Ecto neural progenitor cell (in vitro differentiated cells): Measurements from ENCODE around the gene IL22.
A peak's percentile ranks its signal among the peaks of the same experiment; 100 is the strongest.

Source experiments
- DNase-seq: peaks from one replicate; pipeline ENCODE4 v3.0.0-alpha.2; 2018; ENCODE audit warnings: low spot score

Gene IL22

GRCh38 chr12:68264158-68264855 is 10.9 kb upstream of the IL22 start:
- DNase-seq, result no peak

GRCh38 chr12:68263366-68263765 is 10.0 kb upstream of the IL22 start:
- no peak for DNase-seq

GRCh38 chr12:68261896-68262295 is 8.5 kb upstream of the IL22 start:
- DNase-seq, result no peak

- DNase-seq, result no peak
These were observed 6.7 kb upstream of the IL22 start for GRCh38 chr12:68260153-68260552.

- no peak for DNase-seq
These were observed 6.0 kb upstream of the IL22 start for GRCh38 chr12:68259318-68259940.

- DNase-seq, result no peak
These were observed 1.3 kb downstream of the IL22 start for GRCh38 chr12:68252077-68252476.

- DNase-seq, result no peak
These were observed 3.0 kb downstream of the IL22 start for GRCh38 chr12:68250454-68250853.

GRCh38 chr12:68247785-68248184 is 5.6 kb downstream of the IL22 start:
- DNase-seq, result no peak

- DNase-seq, result no peak
These were observed 7.1 kb downstream of the IL22 start for GRCh38 chr12:68246350-68246749.

GRCh38 chr12:68245180-68246021 is 8.0 kb downstream of the IL22 start:
- DNase-seq, result peak; percentile 70

GRCh38 chr12:68242777-68243176 is 10.6 kb downstream of the IL22 start:
- DNase-seq, result no peak

- DNase-seq, result no peak
These were observed 12.4 kb downstream of the IL22 start for GRCh38 chr12:68240975-68241374.

GRCh38 chr12:68240079-68240478 is 13.3 kb downstream of the IL22 start:
- DNase-seq, result no peak

- no peak for DNase-seq
These were observed 14.0 kb downstream of the IL22 start for GRCh38 chr12:68239309-68239982.

- DNase-seq, result no peak
These were observed 15.8 kb downstream of the IL22 start for GRCh38 chr12:68237619-68238018.

GRCh38 chr12:68237078-68237477 is 16.3 kb downstream of the IL22 start:
- DNase-seq, result no peak

- no peak for DNase-seq
These were observed 16.9 kb downstream of the IL22 start for GRCh38 chr12:68236421-68237059.

- no peak for DNase-seq
These were observed 17.8 kb downstream of the IL22 start for GRCh38 chr12:68235576-68235975.

- DNase-seq, result no peak
These were observed 19.3 kb downstream of the IL22 start for GRCh38 chr12:68234140-68234539.

GRCh38 chr12:68233498-68233897 is 19.9 kb downstream of the IL22 start:
- DNase-seq, result no peak

GRCh38 chr12:68231691-68232090 is 21.7 kb downstream of the IL22 start:
- DNase-seq, result no peak

- no peak for DNase-seq
These were observed 22.2 kb downstream of the IL22 start for GRCh38 chr12:68231229-68231628.
